Sigmoid colon (tissue), 4 donors: ENCODE data around the gene FDX1.

Experiments
- POLR2A ChIP-seq, 2 donors: fragments of 450-650 bp; IDR thresholded peaks; one replicate each; pipeline ENCODE4 v1.6.1; 2016; ENCODE audit warnings: antibody characterized with exemption in 2 of 2, mild to moderate bottlenecking in 2 of 2, moderate library complexity in 2 of 2
- POLR2AphosphoS5 ChIP-seq, 4 donors: sonication (generic); formaldehyde crosslinking; IDR thresholded peaks; one replicate each; pipeline ENCODE4 v1.6.1; 2017; ENCODE audit warnings: antibody characterized with exemption in 4 of 4
- TF ChIP-seq, protein P1 (sequence below), 4 experiments: fragments of 450-650 bp in 3 of 4; fragments of 200-600 bp in 1 of 4; IDR thresholded peaks; one replicate each; pipeline ENCODE4 v1.5.1; 2016 to 2019; ENCODE audit warnings: antibody characterized with exemption in 4 of 4, mild to moderate bottlenecking in 3 of 4, moderate library complexity in 2 of 4

DNA sequence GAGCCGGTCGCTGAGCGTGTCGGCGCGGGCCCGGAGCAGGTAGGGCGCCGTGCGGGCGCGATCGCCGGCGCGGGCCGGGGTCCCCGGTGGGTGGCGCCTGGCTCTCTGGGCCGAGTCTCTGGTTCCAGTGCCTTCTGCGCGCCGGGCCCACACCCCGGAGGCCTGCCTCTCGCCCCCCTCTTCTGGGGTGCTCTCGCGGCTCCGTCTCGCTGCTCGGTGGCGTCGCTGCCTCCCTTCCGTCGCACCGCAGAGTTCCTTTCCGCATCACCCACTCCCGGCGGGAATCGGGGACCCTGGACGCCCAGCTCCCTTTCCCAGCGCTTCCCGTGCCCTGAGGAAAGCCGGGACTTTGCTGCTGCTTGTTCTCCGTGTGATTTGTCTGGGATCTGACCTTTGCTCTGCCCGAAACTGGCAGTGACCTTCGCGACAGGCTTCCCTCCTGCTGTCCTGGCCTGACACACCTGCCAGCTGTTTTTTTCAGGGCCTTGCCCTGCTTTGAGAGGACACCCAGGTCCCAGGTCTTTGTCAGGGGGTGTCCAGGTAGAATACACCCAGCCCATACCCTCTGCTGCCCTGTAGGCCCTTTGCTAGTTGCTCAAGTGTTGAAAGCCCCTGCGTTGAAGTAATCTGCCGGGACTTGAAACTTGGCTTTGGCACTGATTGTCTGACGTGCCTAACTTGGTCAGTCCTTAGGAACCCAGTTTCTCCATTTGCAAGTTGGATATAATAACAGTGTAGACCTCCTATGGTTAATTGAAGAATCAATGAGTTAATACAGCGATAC lies 711 bp downstream of the FDX1 start:
- TF ChIP-seq, protein P1, sequence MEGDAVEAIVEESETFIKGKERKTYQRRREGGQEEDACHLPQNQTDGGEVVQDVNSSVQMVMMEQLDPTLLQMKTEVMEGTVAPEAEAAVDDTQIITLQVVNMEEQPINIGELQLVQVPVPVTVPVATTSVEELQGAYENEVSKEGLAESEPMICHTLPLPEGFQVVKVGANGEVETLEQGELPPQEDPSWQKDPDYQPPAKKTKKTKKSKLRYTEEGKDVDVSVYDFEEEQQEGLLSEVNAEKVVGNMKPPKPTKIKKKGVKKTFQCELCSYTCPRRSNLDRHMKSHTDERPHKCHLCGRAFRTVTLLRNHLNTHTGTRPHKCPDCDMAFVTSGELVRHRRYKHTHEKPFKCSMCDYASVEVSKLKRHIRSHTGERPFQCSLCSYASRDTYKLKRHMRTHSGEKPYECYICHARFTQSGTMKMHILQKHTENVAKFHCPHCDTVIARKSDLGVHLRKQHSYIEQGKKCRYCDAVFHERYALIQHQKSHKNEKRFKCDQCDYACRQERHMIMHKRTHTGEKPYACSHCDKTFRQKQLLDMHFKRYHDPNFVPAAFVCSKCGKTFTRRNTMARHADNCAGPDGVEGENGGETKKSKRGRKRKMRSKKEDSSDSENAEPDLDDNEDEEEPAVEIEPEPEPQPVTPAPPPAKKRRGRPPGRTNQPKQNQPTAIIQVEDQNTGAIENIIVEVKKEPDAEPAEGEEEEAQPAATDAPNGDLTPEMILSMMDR (IDR thresholded peaks at IDR 0.05): no peak
- TF ChIP-seq POLR2AphosphoS5 (IDR thresholded peaks at IDR 0.05) (no peak), POLR2A (IDR thresholded peaks at IDR 0.05) (no peak)
